ENCODE results near the gene MIPEP. TPM values are rescaled to one million over a fixed set of nuclear protein-coding genes. Genes with fewer than 3 reads are reported as not detected.

The MIPEP gene
- total RNA-seq, 1 donor from 2014 or later: 9.9 TPM

DNA sequence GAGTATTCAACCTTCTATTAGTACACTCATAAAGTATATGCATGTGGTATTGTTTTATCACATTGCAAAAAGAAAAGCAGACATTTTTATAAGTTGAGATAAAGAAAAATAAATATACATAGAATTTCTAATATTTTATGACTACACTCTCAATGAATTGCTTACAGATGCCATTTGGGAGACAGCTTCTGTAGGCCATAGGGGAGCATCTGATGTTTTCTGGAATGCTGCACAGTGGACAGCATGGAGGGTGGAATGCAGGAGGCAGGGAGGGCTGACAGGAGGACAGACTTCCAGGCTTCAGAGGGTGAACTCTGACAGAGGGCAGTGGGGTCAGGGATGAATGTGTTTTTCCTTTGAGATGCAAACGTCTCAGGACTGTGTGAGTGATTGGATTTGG is 45.8 kb downstream of the MIPEP start:
- Mint-ChIP-seq H3K36me3 (ENCODE audit: low read depth) (no peaks in the 10 kb centered on the region), H3K27ac (no peak overlapping the region), H3K9me3 (no peaks in the 10 kb centered on the region), H3K27me3 (ENCODE audit: low read depth) (no peaks in the 10 kb centered on the region), H3K4me1 (ENCODE audit: low read depth) (peaks cover 14% of the 10 kb centered on the region), H3K4me3 (ENCODE audit: low read depth) (no peak overlapping the region)
- intact Hi-C loops (cut with micrococcal nuclease): no loop called here
- no peak for DNase-seq (ENCODE audit: low spot score)

DNA sequence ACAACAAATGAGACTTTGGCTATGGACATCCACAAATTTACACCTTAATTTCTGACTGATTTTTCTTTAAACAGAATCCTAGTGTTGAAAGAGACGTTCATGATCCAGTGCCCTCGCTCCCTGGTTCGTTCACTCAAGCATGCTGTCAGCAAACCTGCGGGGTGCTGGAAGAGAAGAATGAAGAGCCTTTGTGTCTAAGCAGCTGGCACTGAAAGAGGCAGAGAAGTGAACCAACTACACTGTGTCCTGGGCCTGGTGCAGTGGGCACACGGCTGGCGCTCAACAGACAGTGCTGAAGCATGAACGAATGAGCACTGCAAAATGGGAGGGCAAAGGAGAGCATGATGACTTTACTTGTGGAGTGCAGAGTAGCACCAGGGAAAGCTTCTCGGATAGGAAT is 46.8 kb downstream of the MIPEP start:
- H3K9me3 Mint-ChIP-seq: no peaks in the 10 kb centered on the region
- H3K36me3 Mint-ChIP-seq (ENCODE audit: low read depth): no peaks in the 10 kb centered on the region
- H3K4me1 Mint-ChIP-seq (ENCODE audit: low read depth): peaks cover 11% of the 10 kb centered on the region
- DNase-seq (ENCODE audit: low spot score): no peak
- no peak overlapping the region for H3K4me3 Mint-ChIP-seq (ENCODE audit: low read depth)
- H3K27me3 Mint-ChIP-seq (ENCODE audit: low read depth): no peaks in the 10 kb centered on the region
- intact Hi-C loops (cut with micrococcal nuclease): no loop called here
- H3K27ac Mint-ChIP-seq: no peak overlapping the region

DNA sequence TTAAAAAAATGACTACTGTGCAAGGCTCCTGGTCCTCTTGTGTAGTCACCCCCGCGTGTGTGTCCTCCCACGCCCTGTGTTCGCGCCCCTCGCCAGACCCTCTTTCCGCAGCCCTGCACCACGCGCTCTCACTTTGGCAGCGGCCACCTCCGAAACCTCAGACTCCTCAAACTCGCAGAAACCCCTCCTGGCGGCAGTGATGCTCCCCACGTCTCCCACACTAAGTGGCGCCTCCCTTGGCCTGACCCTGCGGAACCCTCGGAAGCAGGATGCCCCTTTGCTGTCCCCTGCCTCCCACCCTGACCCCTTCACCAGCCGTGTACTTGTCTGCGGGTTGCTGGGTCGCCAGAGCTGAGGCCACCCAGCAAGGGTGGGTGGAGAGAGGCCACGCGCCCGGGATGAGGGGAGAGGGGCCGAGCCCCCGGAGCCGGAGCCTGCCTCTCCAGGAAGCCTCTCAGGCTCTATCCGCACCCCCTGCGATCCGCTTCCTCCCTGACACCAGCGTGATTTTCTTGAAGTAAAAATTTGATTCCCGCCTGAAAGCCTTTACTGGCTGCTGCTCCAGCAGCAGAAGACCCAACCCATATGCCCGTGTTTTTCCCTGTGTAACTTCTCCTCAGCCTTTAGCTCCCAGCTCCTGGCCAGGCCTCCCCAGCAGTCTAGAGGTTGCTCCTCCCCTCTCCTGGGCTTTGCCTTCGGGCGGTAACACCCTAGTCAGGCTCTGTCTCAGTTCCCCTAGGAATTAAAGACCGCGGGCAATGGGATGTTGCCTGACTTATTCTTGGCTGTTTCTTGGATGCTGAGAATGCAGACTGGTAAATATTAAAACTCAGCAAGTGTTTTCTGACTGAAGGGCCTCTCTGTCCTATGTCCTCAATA is 55.2 kb downstream of the MIPEP start:
- Mint-ChIP-seq H3K27me3 (ENCODE audit: low read depth) (no peaks in the 10 kb centered on the region), H3K36me3 (ENCODE audit: low read depth) (no peaks in the 10 kb centered on the region), H3K9me3 (no peaks in the 10 kb centered on the region), H3K4me1 (ENCODE audit: low read depth) (no peaks in the 10 kb centered on the region), H3K4me3 (ENCODE audit: low read depth) (no peak overlapping the region), H3K27ac (no peak overlapping the region)
- intact Hi-C loops (cut with micrococcal nuclease): no loop called here
- no peak for DNase-seq (ENCODE audit: low spot score)

DNA sequence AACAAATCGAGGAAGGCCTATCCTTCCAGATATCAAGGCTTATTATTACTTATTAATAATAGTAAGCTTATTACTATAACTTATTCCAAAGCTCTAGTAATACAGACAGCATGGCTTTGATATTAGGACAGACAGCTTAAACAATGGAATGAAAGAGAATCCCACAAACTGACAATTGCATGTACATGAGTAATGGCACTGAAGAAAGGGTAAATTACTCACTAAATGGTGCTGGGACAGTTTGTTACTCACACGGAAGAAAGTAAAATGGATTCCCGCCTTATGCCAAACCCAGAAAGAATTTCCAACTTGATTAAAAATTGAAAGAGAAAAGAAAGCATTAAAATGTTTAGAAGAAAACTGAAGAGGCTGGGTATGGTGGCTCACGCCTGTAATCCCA is 60.3 kb downstream of the MIPEP start:
- peaks cover 7% of the 10 kb centered on the region for H3K36me3 Mint-ChIP-seq (ENCODE audit: low read depth)
- H3K27me3 Mint-ChIP-seq (ENCODE audit: low read depth): no peaks in the 10 kb centered on the region
- no peaks in the 10 kb centered on the region for H3K9me3 Mint-ChIP-seq
- DNase-seq (ENCODE audit: low spot score): no peak
- no peaks in the 10 kb centered on the region for H3K4me1 Mint-ChIP-seq (ENCODE audit: low read depth)
- H3K4me3 Mint-ChIP-seq (ENCODE audit: low read depth): no peak overlapping the region
- H3K27ac Mint-ChIP-seq: no peak overlapping the region
- intact Hi-C loops (cut with micrococcal nuclease): no loop called here

DNA sequence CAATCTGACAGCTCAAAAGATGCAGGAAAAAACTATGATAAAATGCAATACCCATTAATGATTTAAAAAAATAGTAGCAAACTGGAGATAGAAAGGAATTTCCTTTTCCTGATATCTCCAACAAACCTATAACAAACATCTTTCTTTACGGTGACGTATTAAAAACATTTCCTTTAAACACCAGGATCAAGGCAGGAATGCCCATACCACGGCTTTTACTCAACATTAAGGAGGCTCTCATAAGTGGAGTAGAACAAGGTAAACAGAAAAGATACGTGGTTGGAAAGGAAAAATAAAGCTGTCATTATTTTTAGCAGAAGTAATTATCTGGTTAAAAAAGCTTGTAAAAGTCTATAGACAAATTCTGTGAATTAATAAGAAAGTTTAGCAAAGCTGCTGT is 61.1 kb downstream of the MIPEP start:
- Mint-ChIP-seq H3K27me3 (ENCODE audit: low read depth) (no peaks in the 10 kb centered on the region), H3K27ac (no peak overlapping the region), H3K36me3 (ENCODE audit: low read depth) (peaks cover 7% of the 10 kb centered on the region), H3K9me3 (no peaks in the 10 kb centered on the region), H3K4me3 (ENCODE audit: low read depth) (no peak overlapping the region), H3K4me1 (ENCODE audit: low read depth) (no peaks in the 10 kb centered on the region)
- DNase-seq (ENCODE audit: low spot score): no peak
- intact Hi-C loops (cut with micrococcal nuclease): no loop called here

DNA sequence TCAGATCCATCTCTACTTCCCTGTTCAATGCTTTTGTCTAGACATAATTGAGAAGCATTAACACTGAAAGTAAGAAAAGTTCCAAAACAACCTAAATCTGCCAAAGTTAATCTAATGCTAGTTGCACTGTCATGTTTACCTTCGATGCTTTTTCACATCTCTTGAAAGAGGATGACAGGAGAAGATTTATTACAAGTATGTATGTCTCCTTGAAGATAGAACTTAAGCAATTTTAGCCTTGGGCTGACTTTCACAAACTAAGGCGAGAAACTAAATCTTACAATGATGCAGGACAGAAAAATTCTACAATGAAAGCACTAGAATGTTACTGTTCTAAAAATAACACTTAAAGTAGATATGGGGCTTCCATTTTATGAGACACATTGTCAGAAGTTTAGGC is 64.0 kb downstream of the MIPEP start:
- Mint-ChIP-seq H3K36me3 (ENCODE audit: low read depth) (peaks cover 7% of the 10 kb centered on the region), H3K27me3 (ENCODE audit: low read depth) (no peaks in the 10 kb centered on the region), H3K4me3 (ENCODE audit: low read depth) (no peak overlapping the region), H3K4me1 (ENCODE audit: low read depth) (no peaks in the 10 kb centered on the region), H3K9me3 (no peaks in the 10 kb centered on the region), H3K27ac (no peak overlapping the region)
- intact Hi-C loops (cut with micrococcal nuclease): no loop called here
- DNase-seq (ENCODE audit: low spot score): no peak

DNA sequence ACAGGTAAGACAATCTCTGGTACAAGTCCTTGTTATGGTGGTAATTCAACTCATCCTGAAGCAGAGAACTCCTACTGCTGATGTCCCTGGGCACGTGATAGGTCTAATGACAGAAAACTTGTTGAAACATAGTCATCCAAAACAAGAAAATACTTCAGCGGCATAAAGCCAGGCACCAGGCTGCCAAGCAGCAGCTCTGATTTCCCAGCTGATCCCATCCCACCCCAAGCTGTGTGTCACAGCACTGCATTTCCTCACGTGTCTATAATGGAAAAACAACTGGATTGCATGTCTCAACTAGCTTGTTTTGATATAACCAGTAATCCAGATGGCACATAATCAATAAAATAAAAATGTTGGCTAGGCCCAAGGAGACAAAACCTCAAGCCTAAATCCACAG is 64.8 kb downstream of the MIPEP start:
- no peak for DNase-seq (ENCODE audit: low spot score)
- Mint-ChIP-seq H3K27me3 (ENCODE audit: low read depth) (no peaks in the 10 kb centered on the region), H3K9me3 (no peaks in the 10 kb centered on the region), H3K4me3 (ENCODE audit: low read depth) (no peak overlapping the region), H3K27ac (no peak overlapping the region), H3K36me3 (ENCODE audit: low read depth) (peaks cover 7% of the 10 kb centered on the region), H3K4me1 (ENCODE audit: low read depth) (no peaks in the 10 kb centered on the region)
- intact Hi-C loops (cut with micrococcal nuclease): no loop called here

DNA sequence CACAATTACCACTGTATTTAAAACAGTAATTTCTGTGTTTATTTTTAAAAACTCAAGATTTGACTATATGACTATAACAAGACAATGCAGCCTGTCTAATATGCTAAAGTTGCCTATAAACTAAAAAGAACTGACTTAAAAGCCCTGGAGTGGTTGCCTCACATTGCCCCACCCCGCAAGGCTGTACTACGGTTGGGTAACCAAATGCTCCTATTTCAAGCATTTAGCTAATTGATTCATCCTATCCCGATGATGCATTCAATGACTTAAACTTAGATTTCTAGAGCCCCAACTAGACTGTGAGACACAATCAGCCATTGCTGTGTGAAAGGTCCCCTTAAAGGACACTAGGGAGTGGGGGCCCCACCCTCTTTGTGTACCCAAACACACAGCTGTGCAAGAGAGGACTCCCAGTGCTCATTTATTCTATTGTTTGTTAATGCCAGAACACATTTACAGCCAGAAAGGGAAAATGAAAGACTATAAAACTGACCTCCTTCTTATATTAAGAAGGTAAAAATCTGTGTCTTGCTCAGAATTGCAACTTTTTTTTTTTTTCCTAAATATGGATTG is 66.9 kb downstream of the MIPEP start:
- Mint-ChIP-seq H3K36me3 (ENCODE audit: low read depth) (peaks cover 7% of the 10 kb centered on the region), H3K4me1 (ENCODE audit: low read depth) (no peaks in the 10 kb centered on the region), H3K27me3 (ENCODE audit: low read depth) (no peaks in the 10 kb centered on the region), H3K4me3 (ENCODE audit: low read depth) (no peak overlapping the region), H3K9me3 (no peaks in the 10 kb centered on the region), H3K27ac (no peak overlapping the region)
- intact Hi-C loops (cut with micrococcal nuclease): no loop called here
- no peak for DNase-seq (ENCODE audit: low spot score)

DNA sequence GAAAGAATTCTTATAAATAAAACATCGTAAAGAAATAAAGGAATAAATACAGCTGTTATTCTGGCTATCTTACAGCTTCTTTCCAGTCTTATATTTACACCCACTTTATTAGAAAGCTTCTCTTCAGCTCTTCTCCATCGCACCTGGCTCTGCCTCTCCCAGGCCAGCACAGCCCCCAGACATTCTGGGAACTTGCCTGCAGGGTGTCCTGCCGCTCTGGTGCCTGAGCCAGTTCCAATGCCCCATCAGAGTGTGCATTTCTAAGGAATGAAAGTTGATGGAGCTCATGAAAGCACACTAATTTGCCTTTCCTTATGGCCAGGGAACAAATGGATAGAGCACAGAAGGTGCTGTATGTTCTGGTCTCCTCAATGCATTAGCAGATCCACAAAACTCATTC is 68.7 kb downstream of the MIPEP start:
- Mint-ChIP-seq H3K36me3 (ENCODE audit: low read depth) (peaks cover 7% of the 10 kb centered on the region), H3K4me1 (ENCODE audit: low read depth) (no peaks in the 10 kb centered on the region), H3K27me3 (ENCODE audit: low read depth) (no peaks in the 10 kb centered on the region), H3K9me3 (no peaks in the 10 kb centered on the region), H3K4me3 (ENCODE audit: low read depth) (no peak overlapping the region), H3K27ac (no peak overlapping the region)
- no peak for DNase-seq (ENCODE audit: low spot score)
- intact Hi-C loops (cut with micrococcal nuclease): no loop called here

DNA sequence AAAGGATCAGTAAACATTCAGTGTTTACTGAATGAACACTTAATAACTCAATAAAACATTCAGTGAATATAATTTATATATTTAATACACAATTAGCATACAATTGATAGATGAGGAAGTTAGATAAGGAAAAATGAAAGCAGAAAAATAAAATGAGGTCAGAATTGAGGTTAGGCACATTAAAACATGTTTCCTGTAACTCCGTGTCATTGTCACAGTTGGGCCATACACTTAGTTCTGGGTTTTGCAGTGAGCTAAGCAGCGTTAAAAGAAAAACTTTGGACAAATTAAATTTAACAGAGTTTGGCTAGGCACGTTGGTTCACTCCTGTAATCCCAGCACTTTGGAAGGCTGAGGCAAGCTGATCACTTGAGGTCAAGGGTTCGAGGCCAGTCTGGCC is 71.4 kb downstream of the MIPEP start:
- Mint-ChIP-seq H3K4me1 (ENCODE audit: low read depth) (no peaks in the 10 kb centered on the region), H3K9me3 (no peaks in the 10 kb centered on the region), H3K4me3 (ENCODE audit: low read depth) (no peak overlapping the region), H3K27me3 (ENCODE audit: low read depth) (no peaks in the 10 kb centered on the region), H3K27ac (no peak overlapping the region), H3K36me3 (ENCODE audit: low read depth) (no peaks in the 10 kb centered on the region)
- intact Hi-C loops (cut with micrococcal nuclease): no loop called here
- no peak for DNase-seq (ENCODE audit: low spot score)

DNA sequence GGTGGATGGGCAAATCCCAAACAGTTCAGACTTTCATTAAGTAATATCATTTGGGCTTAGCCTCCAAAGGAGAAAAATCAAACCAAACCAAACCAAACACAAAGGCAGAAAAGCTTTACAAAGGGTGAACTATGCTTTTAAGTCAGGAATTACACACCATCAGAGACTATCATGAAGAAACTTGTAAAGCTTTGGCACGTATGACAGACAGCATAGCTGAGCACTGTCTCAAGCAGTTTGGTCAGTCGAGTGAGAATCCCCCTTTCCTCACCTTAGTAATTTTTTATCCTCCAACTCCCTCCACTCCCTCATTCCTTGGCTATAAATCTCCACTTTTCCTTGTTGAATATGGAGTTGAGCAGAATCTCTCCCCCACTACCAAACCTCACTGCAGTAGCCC is 72.1 kb downstream of the MIPEP start:
- H3K27me3 Mint-ChIP-seq (ENCODE audit: low read depth): no peaks in the 10 kb centered on the region
- H3K4me3 Mint-ChIP-seq (ENCODE audit: low read depth): no peak overlapping the region
- DNase-seq (ENCODE audit: low spot score): no peak
- H3K36me3 Mint-ChIP-seq (ENCODE audit: low read depth): no peaks in the 10 kb centered on the region
- intact Hi-C loops (cut with micrococcal nuclease): no loop called here
- no peak overlapping the region for H3K27ac Mint-ChIP-seq
- no peaks in the 10 kb centered on the region for H3K4me1 Mint-ChIP-seq (ENCODE audit: low read depth)
- no peaks in the 10 kb centered on the region for H3K9me3 Mint-ChIP-seq

DNA sequence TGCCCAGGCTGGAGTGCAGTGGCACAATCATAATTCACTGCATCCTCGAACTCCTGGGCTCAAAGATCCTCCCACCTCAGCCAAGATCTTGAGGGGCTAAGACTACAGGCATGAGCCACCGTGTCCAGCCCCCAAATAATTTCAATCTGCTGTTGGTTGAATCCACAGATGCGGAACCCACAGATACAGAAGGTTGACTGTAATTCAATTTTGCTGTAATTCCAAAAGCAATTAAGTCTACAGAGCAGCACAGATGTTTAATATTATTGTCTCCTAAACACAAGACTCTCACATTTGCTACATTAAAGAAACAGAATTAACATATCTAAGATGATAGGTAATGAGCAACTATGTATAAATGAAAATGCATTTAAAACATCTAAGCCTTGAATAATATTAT is 75.6 kb downstream of the MIPEP start:
- no peaks in the 10 kb centered on the region for H3K36me3 Mint-ChIP-seq (ENCODE audit: low read depth)
- no peaks in the 10 kb centered on the region for H3K9me3 Mint-ChIP-seq
- no peak for DNase-seq (ENCODE audit: low spot score)
- H3K4me3 Mint-ChIP-seq (ENCODE audit: low read depth): no peak overlapping the region
- H3K27me3 Mint-ChIP-seq (ENCODE audit: low read depth): no peaks in the 10 kb centered on the region
- no peaks in the 10 kb centered on the region for H3K4me1 Mint-ChIP-seq (ENCODE audit: low read depth)
- intact Hi-C loops (cut with micrococcal nuclease): no loop called here
- H3K27ac Mint-ChIP-seq: no peak overlapping the region

DNA sequence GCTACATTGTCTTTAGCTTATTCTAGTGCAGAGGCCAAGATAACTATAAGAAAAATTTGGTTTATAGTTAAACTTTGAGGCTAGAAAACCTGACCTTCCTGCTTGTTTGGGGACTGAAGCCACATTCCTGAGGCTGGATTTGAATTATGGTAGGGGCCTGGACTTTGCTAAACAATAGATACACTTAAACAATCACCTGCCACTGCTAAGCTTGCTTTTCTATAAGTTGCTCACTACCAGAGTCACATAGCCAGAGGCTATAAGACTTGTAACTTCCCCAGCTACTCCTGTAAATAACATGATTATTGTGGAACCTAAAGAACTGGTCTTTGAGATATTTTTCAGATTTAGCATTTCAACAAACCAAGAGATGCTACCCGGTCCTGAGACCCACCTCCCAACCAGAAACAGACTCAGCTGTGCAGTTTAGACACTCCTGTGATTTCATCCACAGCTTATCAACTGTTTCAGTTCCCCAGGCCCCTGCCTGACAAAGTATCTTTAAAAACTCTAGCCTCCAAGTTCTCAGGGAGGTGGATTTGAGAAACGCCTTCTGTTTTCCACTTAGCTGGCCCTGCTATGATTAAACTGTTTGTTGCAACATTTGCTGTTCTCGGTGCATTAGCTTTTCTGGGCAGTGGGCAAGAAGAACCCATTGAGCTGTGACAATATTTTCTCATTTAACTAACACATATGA is 77.7 kb downstream of the MIPEP start:
- intact Hi-C loops (cut with micrococcal nuclease): no loop called here
- H3K4me1 Mint-ChIP-seq (ENCODE audit: low read depth): peaks cover 2% of the 10 kb centered on the region
- H3K36me3 Mint-ChIP-seq (ENCODE audit: low read depth): no peaks in the 10 kb centered on the region
- no peaks in the 10 kb centered on the region for H3K9me3 Mint-ChIP-seq
- no peak overlapping the region for H3K27ac Mint-ChIP-seq
- no peaks in the 10 kb centered on the region for H3K27me3 Mint-ChIP-seq (ENCODE audit: low read depth)
- H3K4me3 Mint-ChIP-seq (ENCODE audit: low read depth): no peak overlapping the region
- DNase-seq (ENCODE audit: low spot score): no peak

All from activated T-helper 2 cell treated with anti-CD3 and anti-CD28 coated beads, Interferon-gamma antibody, Interleukin-2, Interleukin-4, amounts not matched to agents 10 μg/mL and 5 μg/mL and 100 μg/mL, durations not matched to agents 14 hours and 24 hours and 36 hours (primary cell).